ENCODE measurements around the gene RAB27A. TPM values are rescaled to one million over a fixed set of nuclear protein-coding genes. Genes with fewer than 3 reads are reported as not detected.
A peak's percentile ranks its signal among the peaks of the same experiment; 100 is the strongest.

RAB27A gene
- total and polyA plus RNA-seq, 2 of the 13 experiments (the other 11 are each of a cell fraction or from before 2014, with no cell fraction given) = 3.4 to 8.1 TPM

GRCh38 chr15:55221090-55222011, 68.3 kb downstream of the RAB27A start (continued):
- TF ChIP-seq ZNF235 (CRISPR knock-in tag; IDR thresholded peaks at IDR 0.05; ENCODE audit: borderline replicate concordance) (no peak), SOX5 (CRISPR knock-in tag; IDR thresholded peaks at IDR 0.05; ENCODE audit: borderline replicate concordance) (peak; percentile 52), IKZF1 (IDR thresholded peaks at IDR 0.05) (no peak), SOX13 (IDR thresholded peaks at IDR 0.05) (no peak), SOX13 (CRISPR knock-in tag; conservative IDR thresholded peaks at IDR 0.05 in 1 of 2, IDR thresholded peaks at IDR 0.05 in 1 of 2) (peak in 1 of 2 experiments; percentile 51; a peak in 2 of 4 replicates), NR2F6 (IDR thresholded peaks at IDR 0.05) (no peak), NR2F6 (CRISPR knock-in tag; IDR thresholded peaks at IDR 0.05) (no peak), TARDBP (CRISPR knock-in tag; IDR thresholded peaks at IDR 0.05) (no peak), NFIC (IDR thresholded peaks at IDR 0.05; ENCODE audit: low read length) (no peak), GLI4 (CRISPR knock-in tag; IDR thresholded peaks at IDR 0.05; ENCODE audit: borderline replicate concordance) (no peak), MLLT10 (CRISPR knock-in tag; IDR thresholded peaks at IDR 0.05) (no peak), YEATS2 (CRISPR knock-in tag; IDR thresholded peaks at IDR 0.05; ENCODE audit: borderline replicate concordance) (peak; percentile 33; the same call in 1 of the 2 replicates), THAP11 (CRISPR knock-in tag; IDR thresholded peaks at IDR 0.05) (peak; percentile 57; the same call in 1 of the 2 replicates), ZNF205 (CRISPR knock-in tag; IDR thresholded peaks at IDR 0.05) (no peak), ZNF788 (CRISPR knock-in tag; IDR thresholded peaks at IDR 0.05; ENCODE audit: borderline replicate concordance) (no peak)
- TF ChIP-seq, protein P1, sequence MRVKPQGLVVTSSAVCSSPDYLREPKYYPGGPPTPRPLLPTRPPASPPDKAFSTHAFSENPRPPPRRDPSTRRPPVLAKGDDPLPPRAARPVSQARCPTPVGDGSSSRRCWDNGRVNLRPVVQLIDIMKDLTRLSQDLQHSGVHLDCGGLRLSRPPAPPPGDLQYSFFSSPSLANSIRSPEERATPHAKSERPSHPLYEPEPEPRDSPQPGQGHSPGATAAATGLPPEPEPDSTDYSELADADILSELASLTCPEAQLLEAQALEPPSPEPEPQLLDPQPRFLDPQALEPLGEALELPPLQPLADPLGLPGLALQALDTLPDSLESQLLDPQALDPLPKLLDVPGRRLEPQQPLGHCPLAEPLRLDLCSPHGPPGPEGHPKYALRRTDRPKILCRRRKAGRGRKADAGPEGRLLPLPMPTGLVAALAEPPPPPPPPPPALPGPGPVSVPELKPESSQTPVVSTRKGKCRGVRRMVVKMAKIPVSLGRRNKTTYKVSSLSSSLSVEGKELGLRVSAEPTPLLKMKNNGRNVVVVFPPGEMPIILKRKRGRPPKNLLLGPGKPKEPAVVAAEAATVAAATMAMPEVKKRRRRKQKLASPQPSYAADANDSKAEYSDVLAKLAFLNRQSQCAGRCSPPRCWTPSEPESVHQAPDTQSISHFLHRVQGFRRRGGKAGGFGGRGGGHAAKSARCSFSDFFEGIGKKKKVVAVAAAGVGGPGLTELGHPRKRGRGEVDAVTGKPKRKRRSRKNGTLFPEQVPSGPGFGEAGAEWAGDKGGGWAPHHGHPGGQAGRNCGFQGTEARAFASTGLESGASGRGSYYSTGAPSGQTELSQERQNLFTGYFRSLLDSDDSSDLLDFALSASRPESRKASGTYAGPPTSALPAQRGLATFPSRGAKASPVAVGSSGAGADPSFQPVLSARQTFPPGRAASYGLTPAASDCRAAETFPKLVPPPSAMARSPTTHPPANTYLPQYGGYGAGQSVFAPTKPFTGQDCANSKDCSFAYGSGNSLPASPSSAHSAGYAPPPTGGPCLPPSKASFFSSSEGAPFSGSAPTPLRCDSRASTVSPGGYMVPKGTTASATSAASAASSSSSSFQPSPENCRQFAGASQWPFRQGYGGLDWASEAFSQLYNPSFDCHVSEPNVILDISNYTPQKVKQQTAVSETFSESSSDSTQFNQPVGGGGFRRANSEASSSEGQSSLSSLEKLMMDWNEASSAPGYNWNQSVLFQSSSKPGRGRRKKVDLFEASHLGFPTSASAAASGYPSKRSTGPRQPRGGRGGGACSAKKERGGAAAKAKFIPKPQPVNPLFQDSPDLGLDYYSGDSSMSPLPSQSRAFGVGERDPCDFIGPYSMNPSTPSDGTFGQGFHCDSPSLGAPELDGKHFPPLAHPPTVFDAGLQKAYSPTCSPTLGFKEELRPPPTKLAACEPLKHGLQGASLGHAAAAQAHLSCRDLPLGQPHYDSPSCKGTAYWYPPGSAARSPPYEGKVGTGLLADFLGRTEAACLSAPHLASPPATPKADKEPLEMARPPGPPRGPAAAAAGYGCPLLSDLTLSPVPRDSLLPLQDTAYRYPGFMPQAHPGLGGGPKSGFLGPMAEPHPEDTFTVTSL (CRISPR knock-in tag; IDR thresholded peaks at IDR 0.05; ENCODE audit: borderline replicate concordance) = peak; percentile 19; the same call in 1 of the 2 replicates
- TF ChIP-seq, protein P2, sequence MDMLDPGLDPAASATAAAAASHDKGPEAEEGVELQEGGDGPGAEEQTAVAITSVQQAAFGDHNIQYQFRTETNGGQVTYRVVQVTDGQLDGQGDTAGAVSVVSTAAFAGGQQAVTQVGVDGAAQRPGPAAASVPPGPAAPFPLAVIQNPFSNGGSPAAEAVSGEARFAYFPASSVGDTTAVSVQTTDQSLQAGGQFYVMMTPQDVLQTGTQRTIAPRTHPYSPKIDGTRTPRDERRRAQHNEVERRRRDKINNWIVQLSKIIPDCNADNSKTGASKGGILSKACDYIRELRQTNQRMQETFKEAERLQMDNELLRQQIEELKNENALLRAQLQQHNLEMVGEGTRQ (IDR thresholded peaks at IDR 0.05; ENCODE audit: low read depth, low read length) = no peak
- TF ChIP-seq, protein P2 (CRISPR knock-in tag; IDR thresholded peaks at IDR 0.05; ENCODE audit: borderline replicate concordance) = no peak
- TF ChIP-seq, protein P3, sequence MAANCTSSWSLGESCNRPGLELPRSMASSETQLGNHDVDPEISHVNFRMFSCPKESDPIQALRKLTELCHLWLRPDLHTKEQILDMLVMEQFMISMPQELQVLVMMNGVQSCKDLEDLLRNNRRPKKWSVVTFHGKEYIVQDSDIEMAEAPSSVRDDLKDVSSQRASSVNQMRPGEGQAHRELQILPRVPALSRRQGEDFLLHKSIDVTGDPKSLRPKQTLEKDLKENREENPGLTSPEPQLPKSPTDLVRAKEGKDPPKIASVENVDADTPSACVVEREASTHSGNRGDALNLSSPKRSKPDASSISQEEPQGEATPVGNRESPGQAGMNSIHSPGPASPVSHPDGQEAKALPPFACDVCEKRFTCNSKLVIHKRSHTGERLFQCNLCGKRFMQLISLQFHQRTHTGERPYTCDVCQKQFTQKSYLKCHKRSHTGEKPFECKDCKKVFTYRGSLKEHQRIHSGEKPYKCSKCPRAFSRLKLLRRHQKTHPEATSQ (CRISPR knock-in tag; IDR thresholded peaks at IDR 0.05; ENCODE audit: borderline replicate concordance) = no peak
- TF ChIP-seq, protein P4, sequence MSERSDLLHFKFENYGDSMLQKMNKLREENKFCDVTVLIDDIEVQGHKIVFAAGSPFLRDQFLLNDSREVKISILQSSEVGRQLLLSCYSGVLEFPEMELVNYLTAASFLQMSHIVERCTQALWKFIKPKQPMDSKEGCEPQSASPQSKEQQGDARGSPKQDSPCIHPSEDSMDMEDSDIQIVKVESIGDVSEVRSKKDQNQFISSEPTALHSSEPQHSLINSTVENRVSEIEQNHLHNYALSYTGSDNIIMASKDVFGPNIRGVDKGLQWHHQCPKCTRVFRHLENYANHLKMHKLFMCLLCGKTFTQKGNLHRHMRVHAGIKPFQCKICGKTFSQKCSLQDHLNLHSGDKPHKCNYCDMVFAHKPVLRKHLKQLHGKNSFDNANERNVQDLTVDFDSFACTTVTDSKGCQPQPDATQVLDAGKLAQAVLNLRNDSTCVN (CRISPR knock-in tag; IDR thresholded peaks at IDR 0.05; ENCODE audit: borderline replicate concordance) = no peak
